Measurements from ENCODE around the gene PAQR5. TPM values are rescaled to one million over a fixed set of nuclear protein-coding genes. Genes with fewer than 3 reads are reported as not detected.

PAQR5 gene
- total RNA-seq, 1 experiment from 2014 or later: 34.0 TPM

DNA sequence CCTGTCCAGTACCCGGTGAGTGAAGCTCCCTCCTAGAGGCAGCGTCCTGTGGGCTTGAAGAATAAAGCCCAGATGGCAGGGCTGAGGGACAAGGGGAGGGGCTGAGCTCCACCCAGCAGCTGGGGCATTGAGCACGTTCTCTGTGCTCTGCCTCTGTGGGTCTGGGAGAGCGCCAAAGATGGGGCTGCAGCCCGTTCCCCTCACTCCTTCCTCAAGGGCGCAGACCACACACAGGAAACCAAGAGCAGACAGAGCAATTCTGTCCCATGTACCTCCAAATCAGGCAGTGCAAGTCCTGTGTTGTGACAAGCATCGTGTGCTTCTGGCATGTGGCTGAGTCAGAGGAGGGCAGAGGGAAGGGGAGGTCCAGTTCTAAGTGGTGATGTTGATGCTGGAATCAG, 99.8 kb downstream of the PAQR5 start:
- Histone ChIP-seq H3K9ac (ENCODE audit: low read length) (no peak overlapping the region), H4K20me1 (ENCODE audit: insufficient read depth) (no peaks in the 10 kb centered on the region), H3K79me2 (ENCODE audit: insufficient read depth, low read length) (no peaks in the 10 kb centered on the region), H3K36me3 (ENCODE audit: control insufficient read depth in 1 of 2, insufficient read depth in 2 of 2, low read length in 2 of 2) (peaks cover 0 to 2% of the 10 kb centered on the region in 2 experiments; a peak in 1 of 4 replicates), H3K9me3 (ENCODE audit: control insufficient read depth in 1 of 2, insufficient read depth in 1 of 2, low read depth in 1 of 2, low read length in 2 of 2) (no peaks in the 10 kb centered on the region), H3K4me2 (ENCODE audit: low read length) (no peak overlapping the region), H3K27ac (ENCODE audit: low read depth, low read length) (no peak overlapping the region), H3K9me2 (ENCODE audit: insufficient read depth) (no peaks in the 10 kb centered on the region), H3K4me3 (replicated peaks in 1 of 2; ENCODE audit: low read depth in 1 of 2, low read length in 2 of 2) (no peak overlapping the region), H2AFZ (ENCODE audit: low read depth, low read length, poor library complexity, severe bottlenecking) (no peak overlapping the region), H3K27me3 (ENCODE audit: insufficient read depth, low read length) (no peaks in the 10 kb centered on the region), H3K4me1 (ENCODE audit: control insufficient read depth in 1 of 2, insufficient read depth in 2 of 2, low read length in 2 of 2) (peaks cover 8 to 11% of the 10 kb centered on the region in 2 experiments)
- TF ChIP-seq ZBTB33 (IDR thresholded peaks at IDR 0.05; ENCODE audit: extremely low read depth, insufficient replicate concordance, low read length) (no peak), ZNF274 (IDR thresholded peaks at IDR 0.05; ENCODE audit: low read depth, low read length) (no peak), ELF1 (IDR thresholded peaks at IDR 0.05; ENCODE audit: borderline replicate concordance, low read depth) (no peak), ATF3 (IDR thresholded peaks at IDR 0.05) (no peak)
- ChIA-PET CTCF (no interaction called here), POLR2A (no interaction called here), RAD21 (ENCODE audit: low non-redundant PET in 1 of 2, low total read pairs in 2 of 2, uncharacterized antibody in 2 of 2, unreplicated experiment in 2 of 2) (no interaction called here)
- DNase-seq (ENCODE audit: low read depth, low spot score): no peak
- ATAC-seq: no peak
- intact Hi-C loops (cut with micrococcal nuclease): no loop called here
- no TSS peak for BruUV-seq (replicated peaks)

GRCh38 chr15:69400850-69401249, 102.1 kb downstream of the PAQR5 start:
- no peaks in the 10 kb centered on the region for H4K20me1 ChIP-seq (ENCODE audit: insufficient read depth)
- DNase-seq (ENCODE audit: low read depth, low spot score): no peak
- no peaks in the 10 kb centered on the region for H3K9me3 ChIP-seq (ENCODE audit: control insufficient read depth in 1 of 2, insufficient read depth in 1 of 2, low read depth in 1 of 2, low read length in 2 of 2)
- H3K36me3 ChIP-seq (ENCODE audit: control insufficient read depth in 1 of 2, insufficient read depth in 2 of 2, low read length in 2 of 2): peaks cover 3% of the 10 kb centered on the region in 2 experiments; a peak in 2 of 4 replicates
- ATAC-seq: no peak
- no peaks in the 10 kb centered on the region for H3K27me3 ChIP-seq (ENCODE audit: insufficient read depth, low read length)
- H3K4me1 ChIP-seq (ENCODE audit: control insufficient read depth in 1 of 2, insufficient read depth in 2 of 2, low read length in 2 of 2): no peaks in the 10 kb centered on the region
- no peak overlapping the region for H3K9ac ChIP-seq (ENCODE audit: low read length)
- H2AFZ ChIP-seq (ENCODE audit: low read depth, low read length, poor library complexity, severe bottlenecking): no peak overlapping the region
- POLR2A ChIA-PET: no interaction called here
- CTCF ChIA-PET: no interaction called here
- H3K9me2 ChIP-seq (ENCODE audit: insufficient read depth): no peaks in the 10 kb centered on the region
- H3K4me2 ChIP-seq (ENCODE audit: low read length): no peak overlapping the region
- no TSS peak for BruUV-seq (replicated peaks)
- H3K79me2 ChIP-seq (ENCODE audit: insufficient read depth, low read length): no peaks in the 10 kb centered on the region
- no peak overlapping the region for H3K27ac ChIP-seq (ENCODE audit: low read depth, low read length)
- TF ChIP-seq CBX3 (IDR thresholded peaks at IDR 0.05; ENCODE audit: low read depth): no peak
- TF ChIP-seq, protein P1, sequence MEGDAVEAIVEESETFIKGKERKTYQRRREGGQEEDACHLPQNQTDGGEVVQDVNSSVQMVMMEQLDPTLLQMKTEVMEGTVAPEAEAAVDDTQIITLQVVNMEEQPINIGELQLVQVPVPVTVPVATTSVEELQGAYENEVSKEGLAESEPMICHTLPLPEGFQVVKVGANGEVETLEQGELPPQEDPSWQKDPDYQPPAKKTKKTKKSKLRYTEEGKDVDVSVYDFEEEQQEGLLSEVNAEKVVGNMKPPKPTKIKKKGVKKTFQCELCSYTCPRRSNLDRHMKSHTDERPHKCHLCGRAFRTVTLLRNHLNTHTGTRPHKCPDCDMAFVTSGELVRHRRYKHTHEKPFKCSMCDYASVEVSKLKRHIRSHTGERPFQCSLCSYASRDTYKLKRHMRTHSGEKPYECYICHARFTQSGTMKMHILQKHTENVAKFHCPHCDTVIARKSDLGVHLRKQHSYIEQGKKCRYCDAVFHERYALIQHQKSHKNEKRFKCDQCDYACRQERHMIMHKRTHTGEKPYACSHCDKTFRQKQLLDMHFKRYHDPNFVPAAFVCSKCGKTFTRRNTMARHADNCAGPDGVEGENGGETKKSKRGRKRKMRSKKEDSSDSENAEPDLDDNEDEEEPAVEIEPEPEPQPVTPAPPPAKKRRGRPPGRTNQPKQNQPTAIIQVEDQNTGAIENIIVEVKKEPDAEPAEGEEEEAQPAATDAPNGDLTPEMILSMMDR (IDR thresholded peaks at IDR 0.05 in 2 of 3, conservative IDR thresholded peaks at IDR 0.05 in 1 of 3; ENCODE audit: borderline replicate concordance in 1 of 3, insufficient read depth in 1 of 3, low read depth in 2 of 3, low read length in 2 of 3): no peak
- no peak for TF ChIP-seq EZH2phosphoT487 (IDR thresholded peaks at IDR 0.05; ENCODE audit: borderline replicate concordance)
- no peak for TF ChIP-seq JUND (IDR thresholded peaks at IDR 0.05)
- TF ChIP-seq EZH2 (IDR thresholded peaks at IDR 0.05): no peak
- TF ChIP-seq SP1 (IDR thresholded peaks at IDR 0.05; ENCODE audit: low read depth): no peak
- TF ChIP-seq POLR2A (IDR thresholded peaks at IDR 0.05; ENCODE audit: borderline replicate concordance, extremely low read depth, insufficient read depth, insufficient read length): no peak
- no peak for TF ChIP-seq EGR1 (IDR thresholded peaks at IDR 0.05; ENCODE audit: low read depth)
- TF ChIP-seq POLR2AphosphoS5 (IDR thresholded peaks at IDR 0.05; ENCODE audit: low read depth, low read length): no peak
- no peak for TF ChIP-seq RAD21 (IDR thresholded peaks at IDR 0.05; ENCODE audit: low read depth)
- no peak for TF ChIP-seq FOSL1 (IDR thresholded peaks at IDR 0.05; ENCODE audit: low read depth)
- TF ChIP-seq ZNF274 (IDR thresholded peaks at IDR 0.05; ENCODE audit: low read depth, low read length): no peak
- TF ChIP-seq ATF3 (IDR thresholded peaks at IDR 0.05): no peak
- TF ChIP-seq, protein P2, sequence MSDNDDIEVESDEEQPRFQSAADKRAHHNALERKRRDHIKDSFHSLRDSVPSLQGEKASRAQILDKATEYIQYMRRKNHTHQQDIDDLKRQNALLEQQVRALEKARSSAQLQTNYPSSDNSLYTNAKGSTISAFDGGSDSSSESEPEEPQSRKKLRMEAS (IDR thresholded peaks at IDR 0.05): no peak
- RAD21 ChIA-PET (ENCODE audit: low non-redundant PET in 1 of 2, low total read pairs in 2 of 2, uncharacterized antibody in 2 of 2, unreplicated experiment in 2 of 2): no interaction called here
- H3K4me3 ChIP-seq (replicated peaks in 1 of 2; ENCODE audit: low read depth in 1 of 2, low read length in 2 of 2): no peak overlapping the region
- intact Hi-C loops (cut with micrococcal nuclease): no loop called here

Data from HCT116 (cell line).